Endothelial cell of coronary artery (primary cell): ENCODE data around the gene NDFIP1. TPM values are rescaled to one million over a fixed set of nuclear protein-coding genes. Genes with fewer than 3 reads are reported as not detected.

ENCODE experiments used
- total RNA-seq: library from RNA; depleted of rRNA; stranded (reverse); fragments of >200 nt; gene quantifications from 2 replicates; pipeline ENCODE4 v1.2.3, GENCODE V29; 2014

Gene NDFIP1
- 34.5 and 51.2 TPM in 2 replicates for total RNA-seq

GRCh38 chr5:142108432-142109330 is at the start of gene NDFIP1:
NDFIP1 (plus strand) TSS chr5:142108779; CDS start chr5:142108975, 196 bp downstream.

Other genes with a start within 250 kb of the NDFIP1 start
- 181 and 222 TPM in 2 replicates for gene PCDH1, start 230.4 kb upstream of the NDFIP1 start, total RNA-seq
- gene DELE1, start 184.9 kb upstream of the NDFIP1 start, total RNA-seq = 36.2 and 48.3 TPM in 2 replicates
- gene PCDH12, start 150.6 kb upstream of the NDFIP1 start, total RNA-seq = 16.8 and 39.3 TPM in 2 replicates
- 41.4 and 44.9 TPM in 2 replicates for gene RNF14, start 139.7 kb upstream of the NDFIP1 start, total RNA-seq
- 34.7 and 48.8 TPM in 2 replicates for gene GNPDA1, start 95.8 kb upstream of the NDFIP1 start, total RNA-seq
- gene SPRY4, start 216.2 kb downstream of the NDFIP1 start, total RNA-seq = 9.7 and 15.0 TPM in 2 replicates